NCI-H2227 treated with DMSO at 0.1 percent for 48 hours (cell line): ENCODE results near the gene OPRL1.

Experiments used
- DNase-seq: peaks from one replicate; lab custom pipeline; 2025; lab: John Stamatoyannopoulos, UW

Gene OPRL1

GRCh38 chr20:64042054-64042781 lies 37.7 kb upstream of the OPRL1 start:
- DNase-seq: no peak

- no peak for DNase-seq
Observed at GRCh38 chr20:64043768-64044167, 36.1 kb upstream of the OPRL1 start.

GRCh38 chr20:64044484-64045247 lies 35.2 kb upstream of the OPRL1 start:
- no peak for DNase-seq

- DNase-seq: no peak
Observed at GRCh38 chr20:64045346-64046011, 34.4 kb upstream of the OPRL1 start.

DNA sequence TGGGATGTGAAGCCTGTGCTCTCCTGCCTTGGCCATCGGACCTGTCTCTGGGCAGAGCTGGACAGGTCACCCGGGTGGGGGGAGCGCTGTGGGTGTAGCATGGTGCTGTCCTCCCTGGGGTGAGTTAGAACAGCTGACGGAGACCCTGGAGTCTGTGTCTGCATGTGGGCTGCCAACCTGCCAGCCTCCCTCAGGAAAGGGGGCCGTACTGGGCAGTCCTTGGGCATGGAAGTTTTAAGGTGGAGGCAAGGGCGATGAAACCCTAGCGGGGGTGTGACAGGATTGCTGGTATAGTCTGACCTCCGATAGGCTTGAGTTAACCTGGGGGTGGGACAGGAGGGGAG lies 32.9 kb upstream of the OPRL1 start:
- DNase-seq: no peak

GRCh38 chr20:64047968-64048401 lies 31.9 kb upstream of the OPRL1 start:
- DNase-seq: no peak

DNA sequence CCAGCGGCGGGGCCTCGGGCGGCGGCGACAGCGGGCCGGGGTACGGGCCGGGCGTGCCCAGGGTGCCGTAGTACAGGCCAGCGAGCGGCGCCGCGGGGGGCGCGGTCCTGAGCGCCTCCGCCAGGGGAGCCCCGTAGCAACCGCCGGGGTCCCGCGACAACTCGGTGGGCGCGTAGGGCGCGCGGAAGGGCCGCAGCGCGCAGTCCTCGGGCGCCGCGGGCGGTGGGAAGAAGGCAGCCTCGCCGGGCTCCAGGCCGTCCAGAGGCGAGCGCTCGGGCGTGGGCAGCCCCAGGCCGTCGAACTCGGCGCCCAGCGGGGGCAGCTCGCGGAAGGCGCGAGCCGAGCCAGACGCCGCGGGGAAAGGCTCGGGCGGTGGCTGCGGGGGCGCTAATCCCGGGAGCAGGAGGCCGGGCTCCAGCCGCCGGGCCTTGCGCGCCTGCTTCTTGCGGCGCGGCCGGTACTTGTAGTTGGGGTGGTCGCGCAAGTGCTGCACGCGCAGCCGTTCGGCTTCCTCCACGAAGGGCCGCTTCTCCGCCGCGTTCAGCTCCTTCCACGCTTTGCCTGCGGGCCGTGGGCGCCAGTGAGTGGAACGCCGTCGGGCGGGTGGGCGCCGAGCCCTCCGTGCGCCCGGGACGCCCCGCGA lies 31.4 kb upstream of the OPRL1 start:
- DNase-seq: no peak

- DNase-seq: no peak
Observed at GRCh38 chr20:64049060-64049877, 30.6 kb upstream of the OPRL1 start, which contains the start of gene SOX18. Gene SOX18 (minus strand): TSS chr20:64049639. CDS start chr20:64049516, 123 bp downstream.

GRCh38 chr20:64049878-64050260 lies 30.0 kb upstream of the OPRL1 start:
- DNase-seq: no peak

DNA sequence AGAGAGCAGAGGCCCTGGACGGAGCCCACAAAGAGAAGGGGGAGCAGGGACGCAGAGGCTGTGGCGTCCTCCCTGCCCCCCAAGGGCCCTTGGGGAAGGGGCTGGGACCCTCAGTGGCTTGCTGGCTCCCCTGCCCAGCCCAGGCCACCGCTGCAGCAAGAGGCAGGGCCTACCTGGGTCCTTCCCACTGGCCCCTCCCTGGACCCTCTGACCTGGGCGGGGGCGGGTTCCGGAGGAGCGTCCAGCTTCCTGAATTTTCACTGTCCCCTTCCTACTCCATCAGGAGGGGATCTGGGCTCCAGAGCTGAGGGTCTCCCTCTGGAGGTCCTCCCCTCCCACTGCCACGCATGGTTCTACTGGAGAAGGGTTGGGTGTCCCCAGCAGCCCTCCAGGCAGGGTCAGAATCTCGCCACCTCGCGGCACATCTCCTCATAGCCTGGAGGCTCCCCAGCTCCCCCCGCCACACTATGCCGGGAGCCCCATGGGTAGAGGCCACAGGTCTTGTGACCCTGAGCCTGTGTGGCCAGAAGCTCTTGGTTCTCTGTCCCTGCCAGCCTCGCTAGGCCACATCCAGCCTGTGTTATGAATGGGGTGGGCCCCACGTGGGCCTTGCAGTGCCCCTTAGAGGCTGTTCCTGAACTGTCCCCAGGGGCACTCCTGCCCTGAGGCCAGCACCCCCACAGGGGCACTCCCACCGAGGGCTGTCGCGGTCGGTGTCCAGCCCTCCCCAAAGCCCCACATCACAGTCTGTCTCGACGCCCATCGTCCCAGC lies 29.4 kb upstream of the OPRL1 start:
- no peak for DNase-seq

- DNase-seq: no peak
Observed at GRCh38 chr20:64051033-64051452, 28.8 kb upstream of the OPRL1 start.

GRCh38 chr20:64051561-64052325 lies 28.1 kb upstream of the OPRL1 start:
- DNase-seq: no peak

DNA sequence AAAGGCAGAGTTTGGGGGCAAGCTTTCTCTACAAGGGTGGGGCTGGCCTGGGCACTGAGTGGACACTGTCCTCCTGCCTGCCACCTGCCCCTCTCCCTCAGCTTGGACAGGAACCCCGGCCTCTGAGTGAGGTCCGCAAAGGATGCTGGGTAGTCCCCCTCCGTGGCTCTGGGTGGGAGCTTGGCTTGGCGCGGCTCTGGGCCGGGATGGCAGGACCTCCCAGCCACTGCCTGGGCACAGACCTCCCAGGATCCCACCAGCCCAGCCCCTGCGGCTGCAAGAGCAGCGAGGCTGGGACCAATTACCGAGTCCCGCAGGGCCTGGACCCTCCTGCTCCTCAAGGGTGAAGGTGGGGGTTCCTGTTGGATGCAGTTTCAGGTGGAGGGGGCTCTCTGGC lies 27.6 kb upstream of the OPRL1 start:
- DNase-seq: no peak

- DNase-seq: no peak
Observed at GRCh38 chr20:64052987-64053840, 26.7 kb upstream of the OPRL1 start.

GRCh38 chr20:64053841-64054661 lies 25.8 kb upstream of the OPRL1 start:
- peak; percentile 44 for DNase-seq

DNA sequence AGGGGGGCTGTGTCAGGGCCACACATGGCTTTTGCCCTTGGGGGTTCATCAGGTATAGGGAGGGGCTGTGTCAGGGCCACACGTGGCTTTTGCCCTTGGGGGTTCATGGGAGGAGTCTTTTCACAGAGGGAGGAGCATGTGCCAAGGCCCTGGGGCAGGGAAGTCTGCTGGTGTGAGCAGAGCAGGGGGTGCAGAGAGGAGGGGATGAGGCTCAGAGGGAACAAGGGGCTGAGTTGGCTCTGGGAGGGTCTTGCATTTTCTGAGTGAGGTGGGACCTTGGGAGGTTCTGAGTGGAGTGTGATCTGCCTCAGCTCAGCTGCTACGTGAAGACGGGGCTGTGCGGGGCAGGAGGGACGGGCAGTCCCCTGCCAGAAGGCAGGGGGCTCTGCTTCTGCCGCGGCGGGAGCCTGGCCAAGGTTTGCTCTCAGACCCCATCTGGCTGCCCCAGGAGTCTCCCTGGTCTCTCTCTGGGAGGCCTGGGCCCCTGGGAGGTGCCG lies 24.4 kb upstream of the OPRL1 start:
- no peak for DNase-seq

- no peak for DNase-seq
Observed at GRCh38 chr20:64055893-64056638, 23.8 kb upstream of the OPRL1 start.

DNA sequence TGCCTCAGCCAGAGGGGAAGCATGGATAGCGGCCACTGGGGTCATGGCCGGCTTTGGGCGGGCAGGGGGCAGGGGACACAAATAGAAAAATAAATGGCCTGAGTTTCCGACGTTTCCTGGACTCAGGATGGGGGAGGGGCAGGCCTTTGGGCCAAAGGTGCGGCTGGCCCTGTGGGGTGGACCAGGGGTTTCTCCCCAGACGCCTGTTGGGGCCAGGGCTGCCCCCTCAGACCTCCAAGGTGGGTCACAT lies 23.3 kb upstream of the OPRL1 start:
- DNase-seq: no peak
